ENCODE results near the gene CALR3. TPM values are rescaled to one million over a fixed set of nuclear protein-coding genes. Genes with fewer than 3 reads are reported as not detected.

CALR3 gene
- polyA plus RNA-seq, 4 donors = 0.05 to 0.37 TPM; not detected in 2

DNA sequence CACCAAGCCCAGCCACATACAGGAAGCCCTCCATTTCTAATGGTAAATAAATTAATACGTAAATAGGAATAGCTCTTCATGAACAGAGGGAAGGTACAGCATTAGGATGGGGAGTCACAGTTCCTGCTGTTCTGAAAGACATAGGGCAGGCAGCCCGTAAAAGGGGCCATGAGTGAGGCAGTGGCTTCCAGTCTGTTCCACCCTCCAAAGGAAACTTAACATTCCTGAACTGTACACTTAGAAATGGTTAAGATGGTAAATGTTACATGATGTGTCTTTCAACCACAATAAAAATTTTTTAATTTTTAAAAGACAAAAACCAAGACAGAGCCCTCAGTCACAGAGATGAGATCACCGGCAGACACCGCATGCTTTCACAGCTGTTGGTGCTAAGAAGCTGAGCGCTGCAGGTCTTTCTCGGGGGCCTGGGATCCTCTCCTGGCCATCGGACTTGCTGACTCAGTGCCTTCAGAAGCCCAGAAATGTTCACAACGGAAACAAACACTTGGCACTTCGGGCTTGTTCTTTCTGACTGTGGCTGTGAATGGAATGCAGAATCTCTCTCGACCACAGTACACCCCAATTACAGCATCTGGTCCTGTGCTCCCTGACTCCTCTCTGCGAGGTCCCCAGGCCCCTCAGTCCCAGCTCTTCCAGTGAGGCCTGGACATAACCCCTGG lies 60.6 kb downstream of the CALR3 start:
- DNase-seq (ENCODE audit: low read depth in 4 of 4, low spot score in 3 of 4) = no peak

DNA sequence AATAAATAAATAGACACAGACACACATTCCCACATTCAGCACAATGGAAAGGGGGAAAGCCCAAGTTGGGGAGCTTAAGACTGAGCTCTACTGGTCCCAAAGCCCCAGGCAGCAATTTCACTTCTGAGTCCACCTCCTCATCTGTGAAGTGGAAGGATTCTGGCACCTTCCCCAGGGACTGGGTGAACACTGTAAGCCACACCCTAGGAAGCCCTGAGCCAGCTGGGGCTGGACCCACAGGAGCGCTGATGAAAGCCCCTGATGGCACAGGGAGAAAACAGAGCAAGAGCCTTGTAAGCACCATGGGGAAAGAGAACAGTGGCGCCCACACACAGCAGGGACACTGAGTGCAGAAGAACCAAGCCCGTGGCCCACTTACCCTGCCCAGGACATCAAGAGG lies 62.0 kb downstream of the CALR3 start:
- no peak for DNase-seq (ENCODE audit: low read depth in 4 of 4, low spot score in 3 of 4)

- DNase-seq (ENCODE audit: low read depth in 4 of 4, low spot score in 3 of 4) = no peak
Measured at GRCh38 chr19:16429759-16430091, 66.2 kb downstream of the CALR3 start.

- no peak for DNase-seq (ENCODE audit: low read depth in 4 of 4, low spot score in 3 of 4)
Measured at GRCh38 chr19:16429066-16429758, 66.8 kb downstream of the CALR3 start.

Other genes with a start within 250 kb of the CALR3 start
- gene KLF2, start 171.3 kb downstream of the CALR3 start, polyA plus RNA-seq (ENCODE audit: insufficient read length in 4 of 4) = 10 to 100 TPM; 22.5 to 45.9 (median 25.2) TPM
- gene EPS15L1, start 24.2 kb downstream of the CALR3 start, polyA plus RNA-seq (ENCODE audit: insufficient read length in 4 of 4) = 10 to 100 TPM; 27.2 to 34.3 (median 30.0) TPM
- 10 to 100 TPM; 11.7 to 17.1 (median 16.3) TPM for gene C19orf44, start 227 bp upstream of the CALR3 start, polyA plus RNA-seq (ENCODE audit: insufficient read length in 4 of 4)
- gene CHERP, start 46.3 kb upstream of the CALR3 start, polyA plus RNA-seq (ENCODE audit: insufficient read length in 4 of 4) = 10 to 100 TPM; 35.5 to 49.4 (median 39.5) TPM
- 10 to 100 TPM; 39.2 to 47.0 (median 43.5) TPM for gene SLC35E1, start 76.2 kb upstream of the CALR3 start, polyA plus RNA-seq (ENCODE audit: insufficient read length in 4 of 4)
- gene MED26, start 132.0 kb upstream of the CALR3 start, polyA plus RNA-seq (ENCODE audit: insufficient read length in 4 of 4) = 1 to 10 TPM; 7.0 to 8.2 (median 7.7) TPM
- 100 to 1,000 TPM in 3 of 4 donors, 10 to 100 TPM in 1; 97.4 to 114 (median 107) TPM for gene SMIM7, start 164.0 kb upstream of the CALR3 start, polyA plus RNA-seq (ENCODE audit: insufficient read length in 4 of 4)
- 1 to 10 TPM; 7.6 to 8.7 (median 7.9) TPM for gene TMEM38A, start 165.0 kb upstream of the CALR3 start, polyA plus RNA-seq (ENCODE audit: insufficient read length in 4 of 4)
- gene NWD1, start 223.7 kb upstream of the CALR3 start, polyA plus RNA-seq (ENCODE audit: insufficient read length in 4 of 4) = under 1 TPM; 0.04 to 0.08 (median 0.06) TPM